HG02970 (cell line): Measurements from ENCODE around the gene SPNS1.
"Not testable (repeated sequence)": the region's sequence is repeated elsewhere in the genome, so short reads cannot be mapped to it uniquely, and the experiment has no call there.

ENCODE experiments used
- ATAC-seq: cut with Tn5 transposase; IDR thresholded peaks from one replicate; pipeline ENCODE4 v1.9.1; 2021; ENCODE audit warnings: mild to moderate bottlenecking, moderate library complexity, moderate number of reproducible peaks; ENCODE audit not compliant: unreplicated experiment, low FRiP score

The SPNS1 gene

GRCh38 chr16:28987170-28987853 lies 12.7 kb downstream of the SPNS1 start:
- no peak for ATAC-seq

DNA sequence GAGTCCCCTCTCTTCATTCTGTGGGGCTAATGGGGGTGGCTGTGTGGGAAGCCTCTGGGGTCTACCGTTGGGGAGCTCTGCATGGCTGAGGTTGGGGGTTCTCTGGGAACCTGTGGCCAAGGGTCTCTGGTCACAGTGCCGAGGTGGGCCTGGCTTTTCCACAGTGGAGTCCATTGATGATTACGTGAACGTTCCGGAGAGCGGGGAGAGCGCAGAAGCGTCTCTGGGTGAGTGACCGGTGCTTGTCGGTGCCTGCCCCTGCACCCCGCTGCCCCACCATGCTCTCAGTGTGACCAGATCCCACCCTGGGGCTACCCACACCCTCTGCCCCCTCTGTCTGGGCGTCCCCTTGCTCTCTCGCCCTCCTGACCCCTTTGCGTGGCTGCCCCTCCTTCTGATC lies 14.8 kb downstream of the SPNS1 start:
- no peak for ATAC-seq

- ATAC-seq: no peak
These were observed 15.9 kb downstream of the SPNS1 start for GRCh38 chr16:28990375-28991040.

- ATAC-seq: no peak
These were observed 17.1 kb downstream of the SPNS1 start for GRCh38 chr16:28991687-28992086.

DNA sequence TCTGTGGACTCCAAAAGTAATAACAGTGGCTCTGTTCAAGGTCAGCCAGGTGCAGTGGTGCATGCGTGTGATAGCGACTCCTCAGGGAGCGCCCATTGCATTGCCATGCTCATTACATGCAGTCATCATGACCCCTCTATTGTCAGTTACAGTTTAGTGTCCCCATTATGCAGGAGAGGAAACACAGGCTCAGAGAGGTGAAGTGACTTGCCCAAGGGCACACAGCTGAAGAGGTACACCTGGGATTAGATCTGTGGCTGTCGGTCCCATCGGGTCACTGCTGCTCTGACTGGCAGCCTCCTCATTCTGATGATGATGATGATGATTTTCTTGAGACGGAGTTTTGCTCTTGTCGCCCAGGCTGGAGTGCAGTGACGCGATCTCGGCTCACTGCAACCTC lies 17.9 kb downstream of the SPNS1 start:
- no peak for ATAC-seq

DNA sequence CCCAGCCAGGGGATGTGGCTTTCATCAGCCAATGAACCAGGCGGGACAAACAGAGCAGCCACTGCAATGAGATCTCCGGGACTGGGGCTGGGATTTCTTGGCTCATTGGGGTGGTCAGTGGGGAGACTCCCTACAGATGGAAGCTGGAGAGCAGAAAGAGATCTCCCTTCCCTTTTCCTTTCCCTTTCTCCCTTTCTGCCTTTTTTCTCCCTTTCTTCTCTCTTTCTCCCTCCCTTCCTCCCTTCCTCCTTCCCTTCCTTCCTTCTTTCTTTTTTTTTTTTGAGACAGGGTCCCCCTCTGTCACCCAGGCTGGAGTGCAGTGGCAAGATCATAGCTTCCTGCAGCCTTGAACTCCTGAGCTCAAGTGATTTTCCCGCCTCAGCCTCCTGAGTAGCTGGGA lies 24.3 kb downstream of the SPNS1 start:
- ATAC-seq: no peak

DNA sequence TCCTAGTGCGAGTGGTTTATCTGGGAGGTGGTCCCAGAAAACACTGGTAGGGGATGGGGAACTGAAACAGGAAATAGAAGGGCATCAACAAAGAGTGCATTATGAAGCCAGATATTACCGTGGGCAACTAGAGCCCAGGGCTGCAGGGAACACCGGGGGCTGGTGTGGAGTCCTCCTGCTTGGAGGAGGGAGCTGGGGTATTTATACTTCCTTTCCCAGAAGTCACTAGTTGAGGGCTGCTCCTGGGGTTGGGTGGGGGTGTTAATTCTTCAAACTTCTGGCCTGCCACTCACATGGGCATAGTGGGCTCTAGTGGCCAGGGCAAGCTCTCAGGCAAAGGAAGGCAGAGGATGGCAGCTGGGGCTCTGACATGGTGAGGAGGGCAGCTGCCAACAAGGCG lies 25.0 kb downstream of the SPNS1 start:
- no peak for ATAC-seq

GRCh38 chr16:29000019-29000418 lies 25.4 kb downstream of the SPNS1 start:
- ATAC-seq: no peak

GRCh38 chr16:29004496-29005139 lies 30.0 kb downstream of the SPNS1 start:
- ATAC-seq: not testable (repeated sequence)

DNA sequence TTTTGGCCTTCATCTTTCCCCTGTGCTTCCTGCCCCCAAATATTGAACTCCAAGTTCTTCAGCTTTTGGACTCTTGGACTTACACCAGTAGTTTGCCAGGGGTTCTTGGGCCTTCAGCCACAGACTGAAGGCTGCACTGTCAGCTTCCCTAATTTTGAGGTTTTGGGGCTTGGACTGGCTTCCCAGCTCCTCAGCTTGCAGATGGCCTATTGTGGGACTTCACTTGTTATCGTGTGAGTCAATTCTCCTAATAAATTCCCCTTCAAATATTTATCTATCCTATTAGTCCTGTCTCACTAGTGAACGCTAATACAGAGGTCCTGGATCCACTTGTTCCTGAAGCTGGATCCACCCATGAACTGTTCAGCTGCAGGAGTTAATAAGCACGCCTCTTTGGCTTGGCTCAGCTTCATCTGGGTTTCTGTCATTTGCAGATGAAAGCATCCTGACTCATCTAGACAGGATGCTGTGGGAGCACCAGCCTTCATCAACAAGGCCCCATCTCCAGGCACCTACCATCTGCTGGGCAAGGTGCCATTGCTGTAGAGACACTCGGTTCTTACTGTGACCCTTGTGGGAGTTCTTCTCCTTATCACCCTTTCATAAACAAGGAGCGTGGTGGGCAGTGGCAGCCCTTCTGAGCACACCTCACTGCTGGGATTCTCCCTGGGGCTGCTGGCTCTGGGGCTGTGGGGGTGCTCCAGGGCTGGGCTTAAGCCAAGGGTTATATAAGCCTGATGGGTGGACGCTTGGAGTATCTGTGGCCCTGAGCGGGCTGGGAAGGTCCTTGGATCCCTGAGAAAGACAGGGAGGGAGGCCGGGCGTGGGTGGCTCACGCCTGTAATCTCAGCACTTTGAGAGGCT lies 33.4 kb downstream of the SPNS1 start:
- no peak for ATAC-seq

- no peak for ATAC-seq
These were observed 34.7 kb downstream of the SPNS1 start for GRCh38 chr16:29009050-29009837.

DNA sequence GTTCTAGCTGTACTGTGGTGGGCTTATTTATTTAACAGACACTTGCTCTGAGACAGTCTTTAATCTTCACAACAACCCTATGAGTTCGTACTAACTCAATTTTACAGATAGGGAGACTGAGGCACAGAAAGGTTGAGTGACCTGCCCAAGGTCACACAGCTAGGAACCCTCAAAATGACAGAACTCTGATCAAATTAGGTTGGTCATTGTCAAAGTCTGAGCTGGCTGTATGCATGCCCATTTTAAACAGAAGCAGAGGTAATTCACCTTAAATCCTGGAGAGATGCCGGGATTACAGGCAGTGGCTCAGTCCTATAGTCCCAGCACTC lies 35.2 kb downstream of the SPNS1 start:
- no peak for ATAC-seq

GRCh38 chr16:29011112-29011511 lies 36.5 kb downstream of the SPNS1 start:
- ATAC-seq: no peak

DNA sequence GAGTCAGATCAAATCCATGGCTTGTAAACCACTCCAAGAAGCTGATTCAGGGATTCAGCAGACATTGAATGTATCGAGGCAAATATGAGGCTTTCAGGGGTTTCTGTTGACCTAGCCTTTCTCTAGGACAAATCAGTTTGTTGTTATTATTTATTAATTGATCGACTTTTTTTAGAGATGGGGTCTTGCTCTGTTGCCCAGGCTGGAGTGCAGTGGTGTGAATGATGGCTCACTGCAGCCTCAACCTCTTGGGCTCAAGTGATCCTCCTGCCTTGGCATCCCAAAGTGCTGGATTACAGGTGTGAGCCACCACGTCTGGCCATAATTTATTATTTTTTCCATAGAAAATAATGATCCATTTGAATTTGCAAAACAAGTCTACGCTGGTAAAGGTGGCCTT lies 37.3 kb downstream of the SPNS1 start:
- ATAC-seq: no peak

DNA sequence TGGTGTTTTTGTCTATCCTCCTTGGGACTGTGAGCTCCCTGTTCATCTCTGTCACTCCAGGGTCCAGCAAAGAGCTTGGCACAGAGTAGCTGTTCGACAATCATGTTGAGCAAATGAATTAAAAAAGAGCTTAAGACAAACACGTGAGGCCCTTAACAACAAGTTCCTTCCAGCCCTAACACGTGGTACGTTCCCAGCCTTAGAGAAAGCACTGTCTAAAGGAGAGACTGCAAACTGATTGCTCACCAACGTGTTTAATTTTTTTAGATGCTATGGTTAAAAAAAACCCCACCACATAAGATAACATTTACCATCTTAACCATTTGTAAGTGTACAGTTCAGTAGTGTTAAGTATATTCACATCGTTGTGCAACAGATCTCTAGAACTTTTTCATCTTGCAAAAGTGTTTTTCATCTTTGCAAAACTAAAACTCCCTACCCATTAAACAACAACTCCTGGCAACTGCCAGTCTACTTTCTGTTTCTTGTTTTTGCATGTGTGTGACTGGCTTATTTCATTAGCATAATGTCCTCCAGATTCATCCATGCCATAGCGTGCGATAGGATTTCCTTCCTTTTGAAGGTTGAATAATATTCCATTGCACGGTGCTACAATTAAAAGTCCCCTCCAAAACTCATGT lies 38.5 kb downstream of the SPNS1 start:
- ATAC-seq: no peak

DNA sequence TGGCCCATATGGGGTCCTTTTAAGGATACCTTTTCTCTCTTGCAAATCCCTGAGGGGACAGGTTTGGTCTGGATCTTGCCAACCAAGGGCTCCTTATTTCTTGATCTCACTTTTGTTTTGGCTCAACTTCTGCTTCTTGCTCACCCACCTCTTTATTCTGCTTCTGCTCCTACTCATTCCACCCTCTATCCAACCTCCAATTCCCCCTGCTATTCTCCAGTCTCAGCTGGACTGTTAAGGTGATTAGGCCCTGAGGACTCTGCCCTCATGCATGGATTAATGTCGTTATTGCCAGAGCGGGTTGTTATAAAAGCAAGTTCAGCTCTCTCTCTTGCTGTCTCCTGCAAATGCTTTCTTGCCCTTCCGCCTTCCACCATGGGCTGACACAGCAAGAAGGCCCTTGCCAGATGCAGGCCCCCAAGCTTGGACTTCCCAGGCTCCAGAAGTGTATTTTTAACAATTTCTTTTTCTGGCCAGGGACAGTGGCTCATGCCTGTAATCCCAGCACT lies 40.0 kb downstream of the SPNS1 start:
- ATAC-seq: no peak

- ATAC-seq: no peak
These were observed 47.6 kb downstream of the SPNS1 start for GRCh38 chr16:29022196-29022595.

GRCh38 chr16:29023279-29024277 lies 49.0 kb downstream of the SPNS1 start:
- no peak for ATAC-seq
